ELR (cell line): ENCODE measurements around the gene ARHGAP25.
"Not testable (repeated sequence)": the region's sequence is repeated elsewhere in the genome, so short reads cannot be mapped to it uniquely, and the experiment has no call there.

ENCODE experiments used
- DNase-seq: peaks from one replicate; pipeline ENCODE4 v3.0.0-alpha.2; 2015; ENCODE audit warnings: low read depth

ARHGAP25 gene

DNA sequence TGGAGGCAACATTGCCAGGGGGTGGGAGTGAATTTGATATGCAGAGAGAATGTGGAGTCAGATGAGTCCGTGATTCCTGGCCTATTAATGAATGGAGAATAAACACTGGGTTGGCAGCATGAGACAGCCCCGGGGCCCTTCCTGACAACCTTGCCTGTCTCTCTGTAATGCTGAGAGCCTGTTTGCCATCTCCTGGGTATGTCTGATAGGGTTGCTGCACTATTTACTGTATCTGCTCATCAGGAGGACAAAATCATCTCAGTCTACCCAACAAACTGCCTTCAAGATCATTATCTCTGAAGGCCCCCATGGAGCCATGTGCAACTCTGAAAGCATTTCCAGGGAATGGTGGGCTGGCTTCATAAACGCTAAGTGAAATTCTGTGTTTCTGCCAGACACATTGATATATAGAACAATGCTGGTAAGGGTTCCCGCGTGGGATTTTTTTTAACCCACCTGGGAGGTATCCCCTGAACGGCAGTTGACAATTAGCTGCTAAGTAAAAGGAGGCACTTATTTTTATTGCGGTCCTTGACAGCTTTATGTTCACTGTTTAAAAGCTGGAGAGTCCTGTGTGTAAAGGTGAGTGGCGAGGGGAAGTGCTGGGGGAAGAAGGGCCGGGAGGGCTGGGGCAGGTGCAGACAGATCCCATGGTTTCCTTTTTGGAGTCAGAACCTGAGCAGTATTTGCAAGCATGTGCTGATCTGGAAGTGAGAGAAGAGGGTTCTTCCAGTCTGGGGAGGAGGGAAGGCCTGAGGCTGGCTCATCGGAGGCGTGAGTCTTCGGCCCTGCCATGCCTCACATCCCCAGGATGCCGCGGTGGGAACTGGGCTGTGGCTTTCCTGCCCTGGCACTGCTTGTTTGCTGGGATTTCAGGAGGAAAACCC, 64.8 kb downstream of the ARHGAP25 start:
- DNase-seq, result no peak

DNA sequence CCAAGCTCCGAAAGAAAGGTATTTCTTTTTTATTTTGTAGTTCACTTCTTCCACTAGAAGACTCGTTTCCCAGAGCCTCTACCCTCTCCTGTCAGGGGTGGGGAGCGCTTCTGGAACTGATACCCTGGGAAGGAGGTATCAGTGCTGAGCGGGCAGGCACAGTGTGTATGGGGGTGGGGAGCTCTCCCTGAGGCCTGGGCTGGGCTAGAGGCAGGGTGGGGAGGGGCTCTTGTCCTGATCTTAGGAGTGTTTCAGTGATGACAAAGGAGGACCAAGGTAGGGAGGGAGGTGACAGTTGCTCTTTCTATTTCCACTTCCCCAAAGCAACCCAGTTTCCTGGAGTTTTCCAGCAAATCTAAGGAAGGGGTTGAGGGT, 65.4 kb downstream of the ARHGAP25 start:
- DNase-seq, result no peak

DNA sequence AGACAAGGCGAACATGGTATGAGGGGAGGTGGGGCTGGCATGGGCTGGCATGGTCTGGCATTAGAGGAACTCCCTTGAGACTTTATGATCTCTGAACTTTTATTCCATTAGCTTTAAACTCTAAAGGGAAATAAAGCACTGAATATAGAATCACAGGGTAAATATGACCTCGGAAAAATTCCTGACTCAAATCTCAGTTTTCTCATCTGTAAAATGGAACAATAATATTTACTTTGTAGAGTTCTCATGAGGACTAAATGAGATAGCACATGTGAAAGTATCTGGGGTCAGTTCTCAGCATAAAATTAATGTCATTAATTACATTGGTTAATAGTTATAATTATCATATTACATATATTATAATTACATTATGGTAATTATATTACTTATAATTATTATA, 65.9 kb downstream of the ARHGAP25 start:
- no peak for DNase-seq

DNA sequence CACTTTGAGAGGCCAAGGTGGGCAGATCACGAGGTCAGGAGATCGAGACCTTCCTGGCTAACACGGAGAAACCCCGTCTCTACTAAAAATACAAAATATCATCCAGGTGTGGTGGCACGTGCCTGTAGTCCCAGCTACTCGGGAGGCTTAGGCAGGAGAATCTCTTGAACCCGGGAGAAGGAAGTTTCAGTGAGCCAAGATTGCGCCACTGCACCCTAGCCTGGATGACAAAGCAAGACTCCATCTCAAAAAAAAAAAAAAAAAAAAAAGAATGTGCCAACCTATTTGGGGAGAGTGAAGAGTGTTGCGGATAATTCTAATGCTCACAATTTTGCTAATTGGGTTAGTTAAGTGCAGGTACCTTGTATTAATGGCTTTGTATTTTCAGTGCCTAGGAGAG, 67.5 kb downstream of the ARHGAP25 start:
- not testable (repeated sequence) for DNase-seq

DNA sequence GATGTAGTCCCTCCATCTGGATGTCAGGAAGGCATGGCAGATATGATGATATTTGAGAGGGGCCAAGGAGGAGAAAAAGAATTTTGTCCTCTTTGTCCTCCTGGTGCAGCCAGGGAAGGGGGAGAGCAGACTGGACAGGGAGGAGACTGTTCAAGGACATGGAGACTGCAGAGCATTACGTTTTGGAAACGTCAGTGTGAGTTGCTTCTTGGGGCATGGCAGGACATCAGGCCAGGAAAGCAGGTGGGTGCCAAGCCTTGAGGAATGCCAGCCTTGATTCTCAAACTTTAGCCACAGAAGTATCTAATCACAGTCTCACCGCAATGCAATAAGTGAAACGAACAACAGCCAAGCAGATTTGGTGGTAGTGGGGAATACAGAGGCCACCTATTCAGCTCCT, 70.4 kb downstream of the ARHGAP25 start:
- DNase-seq, result no peak

DNA sequence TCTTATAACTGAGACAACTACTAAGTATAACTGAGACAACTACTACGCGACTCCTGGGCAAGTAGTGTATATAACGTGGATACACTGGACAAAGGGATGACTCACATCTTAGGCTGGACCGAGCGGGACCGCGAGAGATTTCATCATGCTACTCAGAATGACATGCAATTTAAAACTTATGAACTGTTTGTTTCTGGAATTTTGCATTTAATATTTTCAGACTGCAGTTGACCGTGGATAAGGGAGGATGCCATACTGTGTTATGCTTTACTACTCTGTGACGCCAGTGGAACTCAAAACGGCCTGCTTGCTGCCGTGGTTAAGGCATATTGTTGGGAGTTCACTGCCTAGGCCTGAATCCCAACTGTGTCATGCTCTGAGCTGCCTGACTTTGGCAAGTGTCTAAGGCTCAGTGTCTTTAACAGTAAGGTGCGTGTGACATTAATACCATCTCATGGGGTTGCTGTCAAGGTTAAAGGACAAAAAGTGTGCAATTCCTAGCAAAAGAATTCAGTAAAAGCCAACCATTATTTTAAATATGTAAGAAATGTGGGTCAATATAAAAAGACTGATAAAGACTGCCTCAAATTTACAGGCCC, 72.0 kb downstream of the ARHGAP25 start:
- DNase-seq, result peak; percentile 67

DNA sequence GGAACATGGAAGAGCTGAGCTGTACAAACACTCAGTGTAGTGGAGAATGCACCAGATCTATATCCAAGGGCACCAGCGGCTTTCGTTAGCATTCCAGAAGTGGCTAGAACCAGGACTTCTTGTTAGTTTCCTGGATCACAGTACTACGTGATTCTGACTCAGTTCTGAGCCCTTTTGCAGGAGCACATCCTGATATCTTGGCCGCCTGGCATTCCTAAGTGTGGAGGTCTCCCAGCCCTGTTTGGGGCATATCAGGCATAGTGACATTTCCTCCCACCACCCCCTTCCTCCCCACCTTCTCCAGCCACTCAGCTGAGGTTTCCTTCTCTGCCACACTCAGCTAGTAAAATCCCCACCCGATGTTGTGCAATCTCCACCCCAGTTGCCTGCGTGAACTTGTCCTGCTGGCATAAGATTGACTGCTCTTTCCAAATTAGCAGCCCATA, 73.2 kb downstream of the ARHGAP25 start:
- no peak for DNase-seq

DNA sequence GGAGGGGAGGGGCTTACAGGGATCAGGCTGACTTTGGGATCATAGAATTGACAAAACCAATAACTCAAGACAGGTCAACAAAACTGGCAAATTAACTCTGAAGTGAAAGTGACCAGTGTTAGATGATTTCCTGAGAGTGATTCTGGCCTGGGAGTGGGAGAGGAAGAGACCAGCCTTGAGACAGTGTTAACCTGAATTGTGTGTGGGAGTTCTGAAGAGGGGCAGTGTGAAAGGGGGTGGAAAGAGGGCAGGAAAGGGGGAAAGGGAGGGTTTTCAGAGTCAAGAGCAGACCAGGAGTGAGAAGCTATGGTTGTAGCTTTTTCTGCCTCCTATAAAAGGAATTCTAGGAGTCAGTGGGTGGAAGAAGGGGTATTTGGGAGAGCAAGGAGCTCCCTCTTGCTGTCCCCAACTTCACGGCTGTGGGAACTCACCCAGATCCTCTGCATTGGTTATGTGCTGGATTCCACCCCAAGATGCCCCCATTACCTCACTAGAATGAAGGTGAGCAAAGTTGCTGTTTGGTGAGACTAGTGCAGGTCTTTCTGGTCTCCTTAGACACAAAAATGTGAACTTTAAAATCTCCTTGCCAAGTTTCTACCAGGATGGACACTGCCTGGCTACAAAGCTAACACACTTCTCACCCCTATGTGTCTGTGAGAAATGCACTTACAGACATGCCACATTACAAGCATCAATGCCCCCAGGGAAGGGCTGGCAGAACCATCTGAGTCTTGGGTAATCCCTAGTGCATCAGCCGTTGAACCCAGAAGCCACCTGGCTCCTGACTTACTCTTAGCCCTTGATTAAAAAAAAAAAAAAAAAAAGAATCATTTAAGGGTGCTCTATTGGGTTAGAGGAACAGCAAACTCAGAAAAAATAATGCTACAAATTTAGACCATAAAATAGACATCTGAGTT, 75.0 kb downstream of the ARHGAP25 start:
- DNase-seq, result no peak

DNA sequence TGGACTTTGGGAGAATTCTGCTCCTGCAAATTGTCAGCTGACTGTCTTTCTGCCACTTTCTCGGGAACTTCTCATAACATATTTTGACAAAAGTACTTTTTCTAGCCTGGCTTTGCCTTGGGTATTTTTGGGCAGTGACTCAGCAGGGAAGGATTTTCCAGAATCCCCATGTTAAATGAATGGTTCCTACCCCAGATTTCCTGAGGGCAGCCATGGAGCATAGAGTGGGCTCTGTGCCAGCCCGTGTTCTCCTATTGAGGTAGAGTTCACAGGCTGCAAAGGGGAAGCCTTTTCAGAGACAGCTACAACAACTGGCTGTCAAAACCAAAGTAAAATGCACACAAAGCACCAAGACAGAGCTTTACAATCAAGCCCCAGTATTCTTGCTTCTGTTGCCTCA, 76.8 kb downstream of the ARHGAP25 start:
- peak; percentile 21 for DNase-seq

DNA sequence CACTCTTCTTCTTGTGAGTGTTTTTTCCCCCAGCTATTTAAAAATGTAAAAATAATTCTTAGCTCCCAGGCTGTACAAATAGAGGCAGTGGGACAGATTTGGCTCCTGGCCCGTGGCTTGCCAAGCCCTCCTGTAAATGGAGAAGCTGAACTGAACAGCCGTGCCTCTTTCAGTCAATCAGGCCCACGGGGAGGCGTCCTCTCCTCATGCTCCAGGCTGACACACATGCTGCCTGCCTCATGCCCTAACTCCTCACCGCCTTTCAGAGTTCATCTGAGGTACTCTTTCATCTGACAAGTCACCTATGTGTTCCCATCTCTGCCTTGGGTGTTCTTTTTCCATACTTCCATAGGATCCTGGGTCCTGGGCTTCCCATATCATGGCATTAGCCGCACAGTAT, 77.6 kb downstream of the ARHGAP25 start:
- DNase-seq, result no peak

DNA sequence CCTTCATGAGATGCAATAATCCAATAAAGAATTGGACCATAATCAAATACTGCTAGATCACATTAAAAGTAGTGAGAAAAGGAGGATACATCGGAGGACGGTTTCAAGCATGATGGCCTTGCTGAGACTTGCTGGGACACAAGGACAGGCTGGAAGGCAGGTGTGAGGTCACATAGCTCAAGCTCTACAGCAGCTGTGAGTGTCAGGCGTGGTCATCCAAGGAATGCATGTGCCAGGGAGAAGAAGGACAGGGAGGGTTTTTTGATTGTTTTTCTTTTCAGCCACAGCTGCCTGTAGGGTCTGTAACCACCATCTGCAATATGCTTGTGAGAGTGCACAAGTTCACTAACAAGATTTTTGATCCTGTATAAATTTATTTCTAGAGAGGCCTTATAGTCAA, 79.0 kb downstream of the ARHGAP25 start:
- no peak for DNase-seq

DNA sequence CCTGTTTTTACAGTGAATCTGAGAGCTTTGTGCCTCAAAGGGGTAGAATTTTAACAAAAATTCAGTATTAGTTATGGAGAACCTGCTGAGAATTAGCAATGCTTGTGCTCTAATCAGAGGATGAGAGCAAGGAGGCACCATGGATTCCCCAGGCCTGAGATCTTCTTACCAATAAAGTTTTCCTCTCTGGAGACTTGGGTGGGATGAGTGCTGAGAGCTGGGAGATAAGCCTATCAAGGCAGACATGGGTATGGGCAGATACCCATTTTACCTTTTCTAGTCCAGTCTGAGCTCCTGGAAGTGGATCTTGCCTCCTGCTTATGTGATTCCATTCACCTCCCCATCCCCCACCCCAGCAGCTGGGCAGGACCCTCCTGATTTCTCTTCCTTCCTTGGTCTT, 82.7 kb downstream of the ARHGAP25 start:
- no peak for DNase-seq

DNA sequence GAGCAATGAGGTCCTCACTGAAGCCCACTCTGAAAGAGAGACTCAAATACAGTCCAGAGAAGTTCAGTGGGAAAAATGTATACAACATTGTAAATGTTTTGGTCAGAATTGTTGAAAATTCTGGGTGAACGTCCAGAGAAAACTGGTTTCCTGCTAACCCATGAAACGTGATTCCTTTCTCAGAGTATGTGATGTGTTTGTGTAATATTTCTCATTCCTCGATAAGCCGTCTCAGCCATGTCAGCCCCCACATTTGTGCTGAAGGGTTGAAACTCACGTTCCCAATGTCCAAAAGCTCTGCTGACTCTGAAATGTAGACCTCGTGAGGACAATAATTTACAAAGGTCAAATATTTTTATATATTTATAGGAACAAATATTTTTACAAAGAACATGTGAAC, 84.9 kb downstream of the ARHGAP25 start:
- DNase-seq, result no peak

DNA sequence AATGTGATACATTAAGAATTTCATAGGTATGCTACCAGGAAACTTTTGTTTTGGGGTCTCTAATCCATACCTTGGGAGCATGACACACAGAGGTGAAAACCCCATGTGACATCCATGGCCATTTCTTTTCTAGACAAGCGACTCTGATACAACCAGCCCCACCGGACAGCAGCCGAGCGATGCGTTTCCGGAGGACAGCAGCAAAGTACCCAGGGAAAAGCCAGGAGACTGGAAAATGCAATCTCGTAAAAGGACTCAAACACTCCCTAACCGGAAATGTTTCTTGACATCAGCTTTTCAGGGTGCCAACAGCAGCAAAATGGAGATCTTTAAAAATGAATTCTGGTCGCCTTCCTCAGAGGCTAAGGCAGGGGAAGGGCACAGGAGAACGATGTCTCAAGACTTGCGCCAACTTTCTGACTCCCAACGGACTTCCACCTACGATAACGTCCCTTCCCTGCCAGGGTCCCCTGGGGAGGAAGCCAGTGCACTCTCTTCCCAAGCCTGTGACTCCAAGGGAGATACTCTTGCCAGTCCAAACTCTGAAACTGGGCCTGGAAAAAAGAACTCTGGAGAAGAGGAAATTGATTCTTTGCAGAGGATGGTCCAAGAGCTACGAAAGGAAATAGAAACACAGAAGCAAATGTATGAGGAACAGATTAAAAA, 87.7 kb downstream of the ARHGAP25 start:
- no peak for DNase-seq

DNA sequence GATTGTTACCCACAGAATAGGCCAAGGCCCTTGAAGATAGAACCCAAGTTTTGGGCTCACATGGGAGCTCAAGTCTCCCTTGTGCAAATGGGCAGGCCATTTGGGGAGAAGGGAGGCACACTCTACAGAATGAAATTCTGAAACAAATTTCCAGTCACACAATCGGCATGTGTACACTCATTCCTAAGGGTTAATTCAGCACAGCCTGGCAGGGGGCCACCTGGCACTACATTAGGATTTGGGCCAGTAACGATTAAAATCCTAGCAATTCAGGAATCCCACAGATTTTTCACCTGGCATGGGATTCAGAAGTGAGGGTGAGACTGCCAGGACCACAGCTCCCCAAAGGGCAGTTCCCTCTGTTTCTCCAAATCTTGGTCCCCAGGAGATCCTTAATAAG, 90.2 kb downstream of the ARHGAP25 start:
- peak; percentile 89 for DNase-seq

DNA sequence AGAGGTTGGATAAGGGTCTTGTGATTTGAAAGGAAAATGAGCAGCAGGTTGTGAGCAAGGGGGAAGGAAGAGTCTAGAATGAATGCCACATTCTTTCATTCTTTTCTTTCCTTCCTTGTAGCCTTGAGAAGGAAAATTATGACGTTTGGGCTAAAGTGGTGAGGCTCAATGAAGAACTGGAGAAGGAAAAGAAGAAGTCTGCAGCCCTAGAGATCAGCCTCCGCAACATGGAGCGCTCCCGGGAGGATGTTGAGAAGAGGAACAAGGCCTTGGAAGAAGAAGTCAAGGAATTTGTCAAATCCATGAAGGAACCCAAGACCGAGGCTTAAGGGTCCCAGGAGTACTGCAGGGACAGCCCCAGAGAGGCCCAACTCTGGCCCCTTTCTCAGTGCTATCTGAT, 91.3 kb downstream of the ARHGAP25 start:
- no peak for DNase-seq

DNA sequence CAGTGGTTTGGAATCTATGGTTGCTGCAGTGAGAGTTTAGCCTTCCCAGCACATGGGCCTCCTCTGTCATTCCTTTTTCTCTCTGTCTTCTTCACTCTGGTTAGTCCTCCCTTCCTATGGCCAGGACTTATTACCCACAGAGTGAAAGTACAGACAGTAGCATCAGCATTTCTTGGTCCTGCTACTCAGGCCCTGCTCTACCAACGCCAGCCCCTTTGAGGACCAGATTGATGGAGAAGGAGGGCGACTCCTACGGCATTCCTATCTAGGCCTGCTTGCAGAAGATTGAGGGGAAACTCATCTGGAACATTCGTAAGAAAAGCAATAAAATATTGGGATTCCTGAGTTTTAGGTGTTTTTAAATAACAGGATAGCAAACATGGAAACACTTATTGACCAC, 93.1 kb downstream of the ARHGAP25 start:
- no peak for DNase-seq

DNA sequence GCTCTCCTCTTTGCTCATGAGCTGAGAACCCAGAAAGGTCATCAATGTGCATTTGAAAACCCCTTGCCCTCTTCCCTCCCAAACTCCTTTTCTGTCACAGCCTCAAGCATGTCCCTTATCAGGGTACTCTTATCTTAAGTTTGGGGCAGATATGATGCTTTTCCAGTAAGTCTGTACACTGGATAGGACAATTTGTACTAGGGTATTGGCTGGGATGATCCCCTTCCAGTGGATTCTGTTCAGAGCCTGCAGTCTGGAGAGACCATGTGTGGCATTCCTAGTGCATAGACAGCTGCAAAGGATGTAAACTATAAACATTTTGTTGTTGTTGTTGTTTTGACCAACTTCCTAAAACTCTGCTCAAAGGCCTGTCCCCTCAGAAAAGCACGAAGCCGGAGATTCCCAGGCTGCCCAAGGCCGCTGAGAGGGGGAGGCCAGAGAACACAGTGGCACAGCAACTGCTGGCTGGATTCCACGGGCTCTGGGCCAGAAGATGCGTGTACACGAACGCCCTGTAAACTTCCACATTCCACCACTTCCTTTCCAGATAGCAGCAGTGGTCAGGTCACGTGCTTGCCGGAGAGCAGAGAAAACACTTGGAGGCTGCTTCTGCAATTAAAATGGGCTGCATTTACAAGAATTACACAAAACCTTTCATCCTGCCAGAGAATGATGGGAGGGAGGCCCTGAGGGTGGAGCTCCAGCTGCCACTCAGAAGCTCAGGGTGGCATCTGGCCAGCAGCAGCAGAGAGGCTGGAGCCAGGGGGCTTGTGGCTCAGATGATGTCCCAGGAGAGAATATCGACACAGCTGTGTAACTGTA, 94.5 kb downstream of the ARHGAP25 start:
- peak; percentile 96 for DNase-seq

DNA sequence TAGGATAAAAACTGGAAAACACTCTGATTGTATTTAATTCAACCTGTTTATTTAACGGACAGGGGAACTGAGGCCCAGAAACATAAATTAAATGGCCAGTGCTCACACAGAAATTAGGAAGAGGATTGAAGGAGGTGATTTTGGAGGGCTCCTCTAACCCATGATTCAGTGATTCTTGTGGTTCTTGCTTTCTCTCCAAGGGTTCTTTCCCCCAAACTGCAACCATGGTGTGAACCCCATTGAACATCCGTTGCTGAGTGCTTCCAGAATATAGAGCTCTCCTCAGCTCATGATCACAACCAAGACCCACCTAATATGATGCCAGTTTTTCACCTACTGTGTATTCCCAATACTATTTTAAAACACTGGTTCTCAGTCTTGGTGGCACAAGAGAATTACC, 95.1 kb downstream of the ARHGAP25 start:
- DNase-seq, result no peak

DNA sequence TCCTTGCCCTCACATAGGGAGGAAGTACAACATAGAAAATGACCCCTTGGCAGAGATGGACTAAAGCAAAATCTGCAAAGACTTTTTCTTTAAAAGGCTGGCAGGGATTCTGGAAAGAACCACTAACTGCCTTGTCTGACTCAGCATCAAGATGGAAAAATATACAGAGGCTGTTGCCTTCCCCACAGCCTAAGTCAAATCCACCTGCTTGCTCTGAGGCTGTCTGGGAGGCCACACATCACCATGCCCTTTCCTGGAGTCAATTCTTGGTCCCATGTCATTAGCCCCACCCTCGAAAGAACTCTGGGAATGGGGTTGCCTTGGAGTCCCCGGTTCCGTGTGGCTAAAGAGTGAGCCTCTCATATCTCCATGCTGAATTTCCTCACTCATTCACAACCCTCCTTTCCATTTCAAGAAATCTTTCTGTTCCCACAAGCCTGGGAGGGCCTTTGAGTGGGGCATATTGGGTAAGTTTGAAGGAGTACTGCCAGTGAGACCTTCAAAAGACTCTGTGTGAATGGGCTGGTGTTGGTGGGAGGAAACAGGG, 97.1 kb downstream of the ARHGAP25 start:
- DNase-seq, result peak; percentile 52
